Ovary (tissue), 9 donors: Measurements from ENCODE around the gene FAM184A. TPM values are rescaled to one million over a fixed set of nuclear protein-coding genes. Genes with fewer than 3 reads are reported as not detected.

ENCODE experiments used
- DNase-seq, 5 donors: peaks; one replicate each; pipeline ENCODE4 v3.0.0-alpha.2; 2019 to 2020
- H3K27ac ChIP-seq, 2 donors: fragments of 200-600 bp; one replicate each; pipeline versions ENCODE4 v1.5.1 to v1.8.0; 2019 to 2022
- H3K27me3 ChIP-seq: fragments of 200-600 bp; one replicate; pipeline ENCODE4 v1.8.0; 2022
- H3K36me3 ChIP-seq: fragments of 200-600 bp; sonication (generic); one replicate; pipeline ENCODE4 v1.5.1; 2019
- H3K4me1 ChIP-seq: one replicate; pipeline ENCODE4 v1.8.1; 2013; ENCODE audit warnings: mild to moderate bottlenecking, moderate library complexity; ENCODE audit not compliant: insufficient read depth
- H3K4me3 ChIP-seq: fragments of 200-600 bp; sonication (generic); one replicate; pipeline ENCODE4 v1.5.1; 2017
- H3K9me3 ChIP-seq, 2 donors: fragments of 200-600 bp in 1 of 2; sonication (generic) in 1 of 2; one replicate each; pipeline versions ENCODE4 v1.5.1 to v1.8.1; 2013 to 2019; ENCODE audit warnings: mild to moderate bottlenecking in 1 of 2, moderate library complexity in 1 of 2
- CTCF ChIP-seq, 3 donors: fragments of 450-650 bp in 2 of 3; fragments of 200-600 bp in 1 of 3; IDR thresholded peaks; one replicate each; pipeline versions ENCODE4 v1.5.1 to v1.8.0; 2016 to 2022; ENCODE audit warnings: antibody characterized with exemption in 3 of 3, mild to moderate bottlenecking in 1 of 3
- EP300 ChIP-seq: sonication (generic); formaldehyde crosslinking; IDR thresholded peaks from one replicate; pipeline ENCODE4 v1.6.1; 2017; ENCODE audit warnings: antibody characterized with exemption
- POLR2A ChIP-seq: fragments of 450-650 bp; IDR thresholded peaks from one replicate; pipeline ENCODE4 v1.6.1; 2017; ENCODE audit warnings: antibody characterized with exemption, mild to moderate bottlenecking, moderate library complexity
- WGBS, 3 donors: extraction: QIAGEN DNeasy Blood & Tissue Kit in 1 of 3; methylation state at CpG; one replicate each; pipeline versions ENCODE4 v1.1.5 to v1.1.7; 2013 to 2017; 5-methylcytosine and 5-hydroxymethylcytosine counted together
- intact Hi-C, 4 donors: fragments of 100-400 bp; cut with DNase I; formaldehyde crosslinking; loops; one replicate each; pipeline versions ENCODE4 v1.11.0 to v1.15.1; 2022 to 2023
- polyA plus RNA-seq, 2 donors: library from polyadenylated mRNA; stranded (reverse); fragments of 200-250 nt in 1 of 2; fragments of 350-450 nt in 1 of 2; fragmentation: Illumina TruSeq in 1 of 2; extraction: RNeasy Lipid Tissue Mini Kit (QIAGEN cat#74804) in 1 of 2; gene quantifications; one replicate each; pipeline ENCODE4 v1.2.3, GENCODE V29; 2013 to 2014
- total RNA-seq, 7 donors: library from RNA; depleted of rRNA in 2 of 7; stranded (reverse); fragments of >200 nt in 2 of 7; fragmentation: NEBNext Ultra II Directional in 3 of 7; extraction: Animal tissue kit (Norgen Biotek cat#: 25700) in 3 of 7; gene quantifications; one replicate each; pipeline versions ENCODE4 v1.1.0 to v1.2.4, GENCODE V29; 2016 to 2023
- donor health status: DM: no; HTN: no; CAD: no; lungs with moderate emphysema.
- donor health status: DM: no; HTN: no; CAD: no.
- donor health status: Bipolar disorder and iron deficiency.
- donor health status: DM: yes; HTN: yes; CAD: no.
- donor health status: DM: no; HTN: no; CAD: no.
- donor health status: DM: yes; HTN: yes; CAD: no.

Gene FAM184A
- total and polyA plus RNA-seq, 9 donors, result 2.8 to 10.8 (median 6.5) TPM

- H3K27ac ChIP-seq, result no peak overlapping the region
- no peaks in the 10 kb centered on the region for H3K27me3 ChIP-seq
- H3K4me3 ChIP-seq, result no peak overlapping the region
- WGBS, 3 donors, result 92 to 94% (median 93%) methylated on average over 2 of the region's 2 CpGs
- TF ChIP-seq POLR2A (no peak), CTCF (IDR thresholded peaks at IDR 0.05) (no peak), EP300 (no peak)
- DNase-seq, result no peak
- intact Hi-C loops, result no loop called here
- no peaks in the 10 kb centered on the region for H3K9me3 ChIP-seq
- no peaks in the 10 kb centered on the region for H3K4me1 ChIP-seq
- no peaks in the 10 kb centered on the region for H3K36me3 ChIP-seq
Measured at GRCh38 chr6:118918329-118918725, 160.1 kb downstream of the FAM184A start.

GRCh38 chr6:118917546-118918328 lies 160.7 kb downstream of the FAM184A start:
- 86 to 89% (median 88%) methylated on average over 5 of the region's 5 CpGs for WGBS, 3 donors
- intact Hi-C loops, result no loop called here
- no peaks in the 10 kb centered on the region for H3K9me3 ChIP-seq
- H3K27me3 ChIP-seq, result no peaks in the 10 kb centered on the region
- H3K4me1 ChIP-seq, result no peaks in the 10 kb centered on the region
- no peak overlapping the region for H3K4me3 ChIP-seq
- H3K36me3 ChIP-seq, result no peaks in the 10 kb centered on the region
- TF ChIP-seq CTCF (IDR thresholded peaks at IDR 0.05), result no peak
- TF ChIP-seq EP300, result no peak
- no peak for TF ChIP-seq POLR2A
- DNase-seq, result no peak
- no peak overlapping the region for H3K27ac ChIP-seq

- Histone ChIP-seq H3K36me3 (no peaks in the 10 kb centered on the region), H3K27ac (no peak overlapping the region), H3K27me3 (no peaks in the 10 kb centered on the region), H3K4me3 (no peak overlapping the region), H3K9me3 (no peaks in the 10 kb centered on the region), H3K4me1 (no peaks in the 10 kb centered on the region)
- TF ChIP-seq EP300, result no peak
- no peak for TF ChIP-seq POLR2A
- no peak for TF ChIP-seq CTCF (IDR thresholded peaks at IDR 0.05)
- DNase-seq, result no peak
- intact Hi-C loops, result no loop called here
Measured at GRCh38 chr6:118914598-118914997, 163.9 kb downstream of the FAM184A start.

- WGBS, 3 donors, result 52 to 79% (median 57%) methylated on average over 2 of the region's 2 CpGs
- intact Hi-C loops, result no loop called here
- no peak for DNase-seq
- no peaks in the 10 kb centered on the region for H3K4me1 ChIP-seq
- no peak for TF ChIP-seq POLR2A
- TF ChIP-seq EP300, result no peak
- no peak for TF ChIP-seq CTCF (IDR thresholded peaks at IDR 0.05)
- H3K9me3 ChIP-seq, result no peaks in the 10 kb centered on the region
- H3K27ac ChIP-seq, result no peak overlapping the region
- no peaks in the 10 kb centered on the region for H3K27me3 ChIP-seq
- no peak overlapping the region for H3K4me3 ChIP-seq
- H3K36me3 ChIP-seq, result no peaks in the 10 kb centered on the region
Measured at GRCh38 chr6:118913161-118913560, 165.3 kb downstream of the FAM184A start.
